A673 (cell line): ENCODE results near the gene DDX51. TPM values are rescaled to one million over a fixed set of nuclear protein-coding genes. Genes with fewer than 3 reads are reported as not detected.

Experiments
- BruUV-seq: library from RNA; stranded (reverse); fragments of 400-500 nt; replicated peaks from 2 replicates; lab custom pipeline; 2021; lab: Mats Ljungman, UMichigan
- CTCF ChIA-PET: fragments of 300-600 bp; sonication (Branson Sonifier 250); formaldehyde crosslinking; loops from one replicate; lab custom pipeline; 2022; ENCODE audit warnings: antibody characterized with exemption; lab: Charles Lee
- POLR2A ChIA-PET: fragments of 300-600 bp; sonication (Branson Sonifier 250); formaldehyde crosslinking; loops from one replicate; lab custom pipeline; 2022; ENCODE audit warnings: antibody characterized with exemption; ENCODE audit not compliant: low non-redundant PET; lab: Charles Lee
- DNase-seq: peaks from one replicate; pipeline ENCODE4 v3.0.0-alpha.2; 2015; ENCODE audit warnings: low spot score
- H3K27ac ChIP-seq: fragments of 200-600 bp; sonication (generic); 2 replicates; pipeline ENCODE4 v1.5.1; 2016; ENCODE audit warnings: mixed run types, low read depth, mild to moderate bottlenecking, mixed read lengths, antibody characterized with exemption, low read length; ENCODE audit not compliant: poor library complexity, severe bottlenecking
- H3K27me3 ChIP-seq: fragments of 200-600 bp; sonication (generic); replicated peaks from 2 replicates; pipeline ENCODE4 v1.6.1; 2017; ENCODE audit warnings: mixed run types, low read depth, mild to moderate bottlenecking, mixed read lengths, antibody characterized with exemption, low read length; ENCODE audit not compliant: insufficient read depth, poor library complexity
- H3K36me3 ChIP-seq: fragments of 200-600 bp; sonication (generic); 2 replicates; pipeline ENCODE4 v1.6.1; 2016; ENCODE audit warnings: mixed run types, mild to moderate bottlenecking, mixed read lengths, antibody characterized with exemption, low read length; ENCODE audit not compliant: insufficient read depth, poor library complexity, severe bottlenecking
- H3K4me1 ChIP-seq: fragments of 200-600 bp; sonication (generic); 2 replicates; pipeline ENCODE4 v1.6.1; 2017; ENCODE audit warnings: mixed run types, mild to moderate bottlenecking, mixed read lengths, antibody characterized with exemption, low read length; ENCODE audit not compliant: insufficient read depth, poor library complexity, severe bottlenecking
- H3K4me3 ChIP-seq: fragments of 200-600 bp; sonication (generic); 2 replicates; pipeline ENCODE4 v1.5.1; 2016; ENCODE audit warnings: low read depth, mixed run types, mild to moderate bottlenecking, mixed read lengths, low read length; ENCODE audit not compliant: poor library complexity, severe bottlenecking
- H3K9me3 ChIP-seq: fragments of 200-600 bp; sonication (generic); 2 replicates; pipeline ENCODE4 v1.6.1; 2016; ENCODE audit warnings: mixed run types, low read depth, mild to moderate bottlenecking, mixed read lengths, antibody characterized with exemption, low read length; ENCODE audit not compliant: poor library complexity, severe bottlenecking
- EZH2 ChIP-seq: fragments of 200-600 bp; sonication (generic); IDR thresholded peaks from 2 replicates; pipeline ENCODE4 v1.6.1; 2017; ENCODE audit warnings: borderline replicate concordance, low read depth, mild to moderate bottlenecking, mixed read lengths, antibody characterized with exemption, low read length; ENCODE audit not compliant: poor library complexity, severe bottlenecking
- intact Hi-C: fragments of 100-400 bp; cut with micrococcal nuclease; formaldehyde crosslinking; loops from one replicate; pipeline ENCODE4 v1.10.0; 2022; ENCODE audit not compliant: unreplicated experiment
- total RNA-seq: library from RNA; stranded (reverse); gene quantifications from 2 replicates; pipeline ENCODE4 v1.2.3, GENCODE V29; 2021
- TF ChIP-seq, protein P1 (sequence below): fragments of 300-800, 200-600 bp; sonication (generic); conservative IDR thresholded peaks from 2 replicates; pipeline ENCODE4 v1.5.1; 2017; ENCODE audit warnings: low read depth, mild to moderate bottlenecking, antibody characterized with exemption, low read length, moderate library complexity, mixed read lengths

The DDX51 gene
- total RNA-seq, 1 experiment from 2014 or later = 38.9 TPM

DNA sequence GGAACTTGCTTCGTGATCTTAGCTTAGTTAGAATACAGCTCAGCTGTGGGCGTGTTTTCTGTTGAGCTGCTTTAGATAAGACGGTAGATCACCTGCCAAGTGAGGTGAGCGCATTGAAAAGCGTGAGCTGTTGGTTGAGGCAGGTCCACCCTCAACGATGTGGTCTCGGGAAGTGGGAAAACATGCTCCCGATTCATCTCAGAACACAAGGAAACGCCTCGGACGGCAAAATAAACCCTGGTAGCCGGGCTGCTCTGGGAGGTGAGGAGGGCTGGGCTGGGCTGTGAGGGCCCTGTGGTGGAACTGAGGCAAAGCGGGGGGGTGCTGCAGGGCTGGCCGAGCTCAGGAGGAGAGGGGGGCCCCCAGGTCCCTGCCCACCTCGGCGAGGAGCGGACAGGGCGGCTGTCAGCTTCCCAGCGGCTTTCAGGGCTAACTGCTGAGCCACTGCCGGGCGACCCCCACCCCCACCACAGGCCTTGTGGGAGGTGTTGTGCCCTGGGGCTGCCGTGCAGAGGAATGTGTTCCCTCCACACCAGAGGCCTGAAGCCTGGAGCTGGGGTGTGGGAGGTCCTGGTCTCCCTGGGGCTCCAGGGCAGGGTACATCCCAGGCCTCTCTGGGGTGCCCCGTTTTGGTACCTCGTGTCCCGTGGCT, 30.8 kb upstream of the DDX51 start:
- TF ChIP-seq, protein P1, sequence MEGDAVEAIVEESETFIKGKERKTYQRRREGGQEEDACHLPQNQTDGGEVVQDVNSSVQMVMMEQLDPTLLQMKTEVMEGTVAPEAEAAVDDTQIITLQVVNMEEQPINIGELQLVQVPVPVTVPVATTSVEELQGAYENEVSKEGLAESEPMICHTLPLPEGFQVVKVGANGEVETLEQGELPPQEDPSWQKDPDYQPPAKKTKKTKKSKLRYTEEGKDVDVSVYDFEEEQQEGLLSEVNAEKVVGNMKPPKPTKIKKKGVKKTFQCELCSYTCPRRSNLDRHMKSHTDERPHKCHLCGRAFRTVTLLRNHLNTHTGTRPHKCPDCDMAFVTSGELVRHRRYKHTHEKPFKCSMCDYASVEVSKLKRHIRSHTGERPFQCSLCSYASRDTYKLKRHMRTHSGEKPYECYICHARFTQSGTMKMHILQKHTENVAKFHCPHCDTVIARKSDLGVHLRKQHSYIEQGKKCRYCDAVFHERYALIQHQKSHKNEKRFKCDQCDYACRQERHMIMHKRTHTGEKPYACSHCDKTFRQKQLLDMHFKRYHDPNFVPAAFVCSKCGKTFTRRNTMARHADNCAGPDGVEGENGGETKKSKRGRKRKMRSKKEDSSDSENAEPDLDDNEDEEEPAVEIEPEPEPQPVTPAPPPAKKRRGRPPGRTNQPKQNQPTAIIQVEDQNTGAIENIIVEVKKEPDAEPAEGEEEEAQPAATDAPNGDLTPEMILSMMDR = no peak
- no peak for TF ChIP-seq EZH2
- no peak for DNase-seq
- ChIA-PET CTCF (no interaction called here), POLR2A (no interaction called here)
- H3K27ac ChIP-seq = no peak overlapping the region
- no TSS peak for BruUV-seq
- H3K4me1 ChIP-seq = peaks cover 36% of the 10 kb centered on the region
- intact Hi-C loops = no loop called here
- H3K27me3 ChIP-seq = no peaks in the 10 kb centered on the region
- no peaks in the 10 kb centered on the region for H3K9me3 ChIP-seq
- no peak overlapping the region for H3K4me3 ChIP-seq
- H3K36me3 ChIP-seq = no peaks in the 10 kb centered on the region

DNA sequence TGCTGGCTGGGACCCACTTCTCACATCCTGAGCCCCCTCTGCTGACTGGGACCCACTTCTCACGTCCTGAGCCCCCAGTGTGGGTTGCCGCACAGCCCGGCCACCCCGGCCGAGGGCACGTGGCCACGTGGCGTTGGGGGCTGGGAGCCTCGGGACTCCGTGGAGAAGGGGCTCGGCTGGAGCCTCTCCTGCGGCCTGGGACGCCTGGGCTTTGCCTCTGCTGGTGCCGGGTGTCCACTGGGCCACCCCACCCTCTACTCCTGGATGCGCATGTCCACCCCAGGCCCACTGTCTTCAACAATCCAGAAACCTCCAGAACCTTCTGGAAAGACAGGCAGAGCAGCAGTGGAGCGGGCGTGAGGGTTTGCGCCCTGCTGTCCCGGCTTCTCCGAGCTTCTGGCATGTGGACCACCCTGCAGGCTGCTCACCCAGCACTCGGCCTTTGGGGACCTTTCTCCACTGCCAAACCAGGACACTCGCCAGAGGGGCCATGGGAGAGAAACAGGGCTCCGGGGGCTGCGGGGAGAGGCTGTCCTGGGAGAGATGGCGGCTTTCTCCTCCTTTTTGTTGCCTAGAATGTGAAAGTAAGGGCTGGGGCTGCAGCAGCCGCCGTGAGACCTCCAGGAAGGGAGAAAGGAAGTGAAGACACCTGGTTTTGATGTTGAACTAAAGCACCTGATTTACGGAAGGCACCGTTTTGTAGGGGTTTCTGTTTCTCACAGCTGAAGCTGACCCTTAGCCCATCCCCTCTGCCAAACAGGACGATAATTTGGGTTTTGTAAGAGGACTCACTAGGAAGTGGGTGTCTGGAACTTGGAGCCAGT, 30.1 kb upstream of the DDX51 start:
- intact Hi-C loops = no loop called here
- no peaks in the 10 kb centered on the region for H3K27me3 ChIP-seq
- no peaks in the 10 kb centered on the region for H3K9me3 ChIP-seq
- no peak overlapping the region for H3K27ac ChIP-seq
- DNase-seq = no peak
- no TSS peak for BruUV-seq
- H3K4me1 ChIP-seq = peaks cover 42% of the 10 kb centered on the region
- no peak overlapping the region for H3K4me3 ChIP-seq
- TF ChIP-seq, protein P1 = no peak
- no peaks in the 10 kb centered on the region for H3K36me3 ChIP-seq
- ChIA-PET CTCF (no interaction called here), POLR2A (no interaction called here)

DNA sequence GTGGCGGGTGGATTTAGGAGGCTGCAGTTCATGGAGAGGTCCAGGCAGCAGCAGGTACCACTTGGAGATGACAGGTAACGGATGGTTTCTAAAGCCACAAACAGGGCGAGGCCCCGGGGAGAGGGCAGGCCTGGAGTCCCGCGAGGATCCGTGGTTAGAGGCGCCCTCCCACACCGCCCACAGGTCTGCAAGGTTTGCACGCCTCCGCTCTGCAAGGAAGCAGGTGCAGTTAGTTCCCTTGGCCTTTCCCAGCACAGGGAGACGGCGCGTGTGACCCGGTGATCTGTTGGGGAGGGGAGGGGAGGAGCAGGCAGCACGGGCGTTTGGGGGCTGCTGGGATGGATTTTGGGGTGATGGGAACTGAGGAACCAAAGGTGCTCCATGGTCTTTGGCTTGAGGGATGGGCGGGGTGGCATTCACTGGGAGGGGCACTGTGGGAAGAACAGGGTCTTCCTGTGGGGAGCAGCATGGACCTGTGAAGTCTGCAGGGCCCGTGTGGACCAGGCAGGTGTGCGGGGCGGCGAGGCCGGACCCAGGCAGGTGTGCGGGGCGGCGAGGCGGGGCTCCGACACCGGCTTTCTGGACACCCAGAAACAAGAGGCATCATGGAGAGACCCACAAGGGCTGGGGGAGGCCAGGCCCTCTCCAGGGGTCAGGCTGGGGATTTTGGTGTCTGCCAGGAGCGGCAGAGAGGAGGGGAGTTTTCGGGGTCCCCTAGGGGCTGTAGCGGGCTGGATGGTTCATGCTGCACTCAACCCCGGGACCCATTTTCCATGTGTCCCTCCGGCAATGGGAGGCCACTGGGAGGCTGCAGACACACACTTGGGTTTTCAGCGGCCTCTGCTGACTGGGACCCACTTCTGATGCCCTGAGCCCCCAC, 29.3 kb upstream of the DDX51 start:
- ChIA-PET POLR2A (no interaction called here), CTCF (no interaction called here)
- Histone ChIP-seq H3K4me3 (no peak overlapping the region), H3K4me1 (peaks cover 36% of the 10 kb centered on the region), H3K27me3 (no peaks in the 10 kb centered on the region), H3K36me3 (no peaks in the 10 kb centered on the region), H3K9me3 (no peaks in the 10 kb centered on the region), H3K27ac (no peak overlapping the region)
- TF ChIP-seq EZH2 = no peak
- BruUV-seq = no TSS peak
- no peak for DNase-seq
- intact Hi-C loops = no loop called here
